Posterior cingulate gyrus (tissue), 11 donors: Measurements from ENCODE around the gene LUZP1.

Experiments
- DNase-seq, 10 donors: peaks; one replicate each; pipeline versions ENCODE4 v3.0.0 to v3.0.0-alpha.2; 2020 to 2021; ENCODE audit warnings: mixed read lengths in 3 of 10
- intact Hi-C: fragments of 100-400 bp; cut with DNase I; formaldehyde crosslinking; loops from one replicate; pipeline ENCODE4 v1.15.1; 2023

Gene LUZP1

GRCh38 chr1:23039308-23039826 is 129.3 kb downstream of the LUZP1 start:
- intact Hi-C loops = no loop called here
- no peak for DNase-seq

GRCh38 chr1:23037081-23037740 is 131.4 kb downstream of the LUZP1 start:
- intact Hi-C loops = no loop called here
- no peak for DNase-seq

GRCh38 chr1:23035823-23036452 is 132.7 kb downstream of the LUZP1 start:
- intact Hi-C loops = no loop called here

More at GRCh38 chr1:23035823-23036452, 132.7 kb downstream of the LUZP1 start:
- DNase-seq = no peak
